ENCODE results near the gene TMIE.

TMIE gene

DNA sequence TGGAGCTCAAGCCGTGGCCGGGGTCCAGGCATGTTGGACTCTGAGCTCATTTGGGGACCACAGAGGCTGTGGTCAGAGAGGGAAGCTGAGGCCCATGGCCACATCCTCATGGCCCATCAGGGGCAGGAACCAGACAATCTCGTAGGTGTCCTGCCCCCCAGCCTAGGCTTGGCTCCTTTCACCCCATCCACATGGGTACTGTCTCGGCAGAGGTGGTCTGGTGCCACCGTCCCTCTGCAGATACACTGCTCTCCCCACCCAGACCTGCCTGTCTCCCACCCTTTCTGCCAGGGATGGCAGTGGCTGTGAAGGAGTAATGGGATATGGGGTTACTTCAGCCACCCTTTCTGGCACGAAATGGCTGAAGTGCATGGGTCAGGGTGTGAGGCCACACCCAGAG lies 8.5 kb downstream of the TMIE start:
- no peak for DNase-seq

DNA sequence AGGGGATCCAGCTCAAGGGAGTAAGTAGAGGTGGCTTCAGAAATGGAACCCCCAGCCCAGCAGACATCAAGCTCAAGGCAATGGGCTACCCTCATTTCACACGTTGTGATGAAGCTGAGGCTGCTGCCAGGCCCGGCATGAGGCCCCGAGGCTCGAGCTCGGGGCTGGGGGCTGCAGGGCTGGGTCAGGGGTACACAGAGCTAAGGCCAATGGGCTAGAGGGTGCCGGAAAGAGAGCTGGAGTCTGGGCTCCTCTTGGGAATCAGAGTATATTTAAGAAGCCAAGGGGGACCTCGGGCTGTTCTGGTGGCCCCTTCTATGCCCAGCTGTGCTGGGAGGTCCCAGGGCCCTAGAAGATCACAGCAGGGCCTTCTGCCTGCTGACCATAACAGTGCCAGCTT lies 9.0 kb downstream of the TMIE start:
- no peak for DNase-seq

GRCh38 chr3:46710671-46711295 lies 9.6 kb downstream of the TMIE start:
- DNase-seq, result no peak

- no peak for DNase-seq
Measured at GRCh38 chr3:46711305-46711704, 10.1 kb downstream of the TMIE start.

DNA sequence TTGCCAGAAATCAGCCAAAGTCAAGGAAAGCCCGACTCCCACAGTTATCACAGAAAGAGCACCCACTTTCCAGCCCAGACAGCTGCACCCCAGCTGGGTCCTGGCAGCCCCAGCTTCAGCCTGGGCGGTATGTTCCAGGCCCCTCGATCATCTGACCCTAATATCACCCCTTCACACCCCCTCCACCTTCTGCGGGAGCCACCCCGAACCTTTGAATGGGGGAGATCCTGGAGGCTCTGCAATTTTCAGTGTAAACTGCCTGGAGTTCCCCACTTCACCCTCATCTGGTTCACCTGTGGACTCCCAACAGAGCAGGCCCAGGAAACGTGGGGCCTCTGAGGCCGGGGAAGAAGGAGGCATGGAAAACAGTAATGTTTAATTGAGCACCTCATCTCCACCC lies 10.6 kb downstream of the TMIE start:
- no peak for DNase-seq

- no peak for DNase-seq
Measured at GRCh38 chr3:46712191-46713049, 11.2 kb downstream of the TMIE start.

DNA sequence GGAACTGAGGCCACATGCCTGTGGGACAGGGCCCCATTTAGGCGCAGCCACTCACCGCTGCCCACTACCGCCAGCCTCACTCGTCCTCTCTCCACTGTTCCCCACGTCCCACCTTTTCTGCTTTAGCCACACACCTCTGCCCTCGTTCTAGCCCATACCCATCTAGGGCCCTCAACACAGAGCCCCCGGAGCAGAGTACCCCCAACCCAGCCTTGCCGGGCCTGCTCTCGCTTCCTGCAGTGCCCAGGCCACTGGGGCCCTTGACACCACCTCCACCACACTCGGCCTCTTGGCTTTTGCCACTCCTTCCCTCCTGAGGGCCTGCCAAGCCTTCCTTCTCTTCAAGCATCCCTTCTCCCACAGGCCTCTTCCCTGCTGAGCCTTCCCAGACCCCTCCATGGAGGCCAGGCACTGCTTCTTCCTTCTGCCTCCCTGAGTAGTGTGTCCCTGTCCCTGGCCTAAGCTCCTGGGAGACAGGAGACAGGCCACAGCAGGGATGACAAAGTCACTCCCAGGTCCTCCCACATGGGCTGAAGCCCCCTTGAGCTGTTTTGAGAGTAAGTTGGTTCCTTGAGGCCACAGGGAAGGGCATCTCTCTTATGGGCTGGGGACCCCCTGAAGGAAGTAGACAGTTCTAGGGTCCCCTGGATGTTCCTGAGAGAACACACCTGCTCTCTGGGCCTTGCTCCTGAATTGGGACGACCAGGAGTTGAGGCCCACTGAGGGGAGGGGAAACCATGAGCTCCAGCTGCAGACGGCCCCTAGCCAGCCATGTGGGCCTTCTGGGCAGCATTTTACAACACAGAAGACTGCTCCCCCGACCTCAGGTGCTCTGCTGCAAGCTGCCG lies 12.1 kb downstream of the TMIE start:
- DNase-seq, result no peak

DNA sequence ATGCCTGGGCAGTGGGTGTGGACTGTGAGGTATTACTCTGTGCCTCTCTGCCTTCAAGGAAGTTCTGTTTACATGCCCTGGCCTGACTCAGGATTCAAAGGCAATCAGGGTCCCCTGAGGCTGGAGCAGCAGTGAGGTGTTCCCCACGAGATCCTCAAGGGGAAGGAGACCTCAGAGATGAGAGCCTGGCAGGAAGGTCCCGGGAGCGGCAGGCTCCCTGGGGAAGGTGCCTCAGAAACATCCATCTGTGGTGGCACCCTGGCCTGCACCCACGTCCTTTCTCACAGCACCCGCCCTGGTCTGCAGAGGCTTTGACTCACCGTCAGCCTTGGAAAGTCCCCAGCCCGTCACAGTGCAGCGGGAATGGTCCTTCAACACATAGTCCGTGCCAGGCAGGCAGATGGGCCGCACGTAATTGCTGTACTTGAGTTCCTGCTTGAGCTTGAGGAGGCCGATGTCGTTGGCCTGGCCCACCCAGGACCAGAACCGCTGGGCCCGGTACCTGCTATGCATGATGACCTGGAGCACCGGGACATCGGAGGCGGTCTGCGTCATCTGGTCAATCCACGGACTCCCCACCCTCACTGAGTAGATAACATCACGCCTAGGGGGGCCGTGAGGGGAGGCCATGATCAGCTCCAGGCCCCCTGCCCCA lies 12.8 kb downstream of the TMIE start:
- no peak for DNase-seq

GRCh38 chr3:46714728-46715506 lies 13.7 kb downstream of the TMIE start:
- peak; percentile 2 for DNase-seq

DNA sequence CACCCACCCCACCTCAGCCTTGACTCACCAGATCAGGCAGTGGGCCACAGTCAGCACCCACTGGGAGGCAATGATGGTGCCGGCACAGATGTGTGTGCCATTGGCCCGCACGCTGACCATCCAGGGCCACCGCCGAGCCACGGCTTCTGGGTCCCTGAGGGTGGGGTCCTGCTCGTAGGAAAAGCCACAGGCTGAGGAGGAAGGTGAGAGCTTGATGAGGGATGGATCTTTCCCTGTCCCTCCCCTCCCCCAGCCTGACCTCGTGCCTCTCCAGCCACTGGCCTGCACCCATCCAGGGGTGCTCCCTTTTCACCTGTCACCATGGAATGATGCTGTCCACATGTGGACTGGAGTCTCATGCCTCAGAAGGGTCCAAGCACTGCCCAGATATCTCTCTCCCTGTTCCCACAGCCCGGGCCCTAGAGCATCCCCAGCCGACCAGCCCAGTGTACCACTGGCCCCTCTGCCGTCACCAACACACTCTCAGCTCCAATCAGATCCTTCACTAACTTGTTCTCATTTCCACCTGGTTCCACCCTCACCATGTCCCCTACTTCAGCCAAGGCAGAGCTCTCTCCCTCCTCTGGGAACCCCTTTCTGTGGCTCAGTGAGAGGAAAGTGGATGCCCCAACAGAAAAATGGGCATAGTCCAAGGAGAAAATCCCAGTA lies 14.4 kb downstream of the TMIE start:
- DNase-seq, result peak; percentile 1

GRCh38 chr3:46716461-46717441 lies 15.6 kb downstream of the TMIE start:
- no peak for DNase-seq

DNA sequence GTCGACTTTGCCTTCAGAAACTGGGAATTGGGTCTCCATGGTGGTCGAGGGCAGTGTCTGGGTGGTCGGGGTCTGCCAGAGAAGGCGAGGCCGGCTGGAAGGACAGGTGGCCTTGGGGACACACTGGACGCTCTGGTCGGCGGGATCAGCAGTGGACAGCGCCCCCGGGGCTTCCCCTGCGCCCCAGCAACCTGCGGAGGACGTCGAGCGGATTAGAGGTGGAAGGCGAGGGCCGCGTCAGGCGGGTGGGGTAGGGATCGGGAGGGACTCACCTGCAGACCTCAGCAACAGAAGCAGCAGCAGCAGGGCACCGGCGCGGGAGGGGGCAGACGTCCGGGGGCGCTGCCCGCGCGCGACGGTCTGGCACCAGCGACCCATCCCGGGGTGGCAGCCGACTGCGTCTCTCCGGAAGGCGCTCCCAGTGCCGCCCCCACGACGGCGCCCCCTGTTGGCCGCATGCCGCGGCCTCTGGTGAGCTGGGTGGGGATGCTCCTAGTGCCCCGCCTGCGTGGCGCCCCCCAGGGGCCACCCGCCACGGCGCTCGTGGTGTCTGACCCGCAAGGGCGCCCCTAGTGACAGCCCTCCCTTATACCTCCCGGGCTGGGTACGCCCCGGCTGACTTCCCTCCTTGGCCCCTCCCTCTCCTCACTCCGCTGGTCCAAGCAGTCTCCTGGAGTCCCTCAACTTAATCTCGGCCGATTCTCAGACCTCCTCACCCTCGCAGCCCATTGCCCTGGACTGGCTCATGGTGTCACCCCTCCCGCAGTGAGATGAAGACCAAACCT lies 16.4 kb downstream of the TMIE start, which contains the start of gene PRSS50:
TSS of gene PRSS50 (minus strand) at position 423 of the 785 bp plus-strand sequence. CDS start at position 378, 45 bp downstream.
- no peak for DNase-seq

GRCh38 chr3:46719044-46719565 lies 17.9 kb downstream of the TMIE start:
- no peak for DNase-seq

DNA sequence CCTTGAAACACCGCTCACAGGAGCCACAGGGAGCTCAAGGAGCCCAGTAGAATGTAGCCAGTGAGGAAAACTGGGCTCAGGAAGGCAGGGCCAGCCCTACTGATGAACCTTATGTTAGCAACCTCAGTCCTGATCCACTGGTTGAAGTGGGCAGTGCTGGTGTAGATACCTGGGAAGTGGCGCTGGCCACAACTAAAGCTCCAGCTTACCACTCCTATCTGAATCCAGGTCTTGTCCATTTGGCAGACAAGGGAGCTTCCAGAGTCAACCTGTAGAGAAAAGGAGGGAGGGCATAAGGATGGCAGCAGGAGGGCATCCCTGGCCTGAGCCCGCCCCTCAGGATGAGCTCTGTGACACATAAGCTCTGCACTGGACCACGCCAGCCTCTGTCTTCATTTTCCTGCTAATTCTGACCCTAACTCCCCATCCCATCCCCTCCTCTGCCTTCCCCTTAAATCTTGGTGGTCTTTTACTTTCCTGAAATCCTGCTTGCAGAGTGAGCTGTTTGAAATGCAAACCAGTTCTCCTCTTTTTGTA lies 18.6 kb downstream of the TMIE start:
- DNase-seq, result no peak

DNA sequence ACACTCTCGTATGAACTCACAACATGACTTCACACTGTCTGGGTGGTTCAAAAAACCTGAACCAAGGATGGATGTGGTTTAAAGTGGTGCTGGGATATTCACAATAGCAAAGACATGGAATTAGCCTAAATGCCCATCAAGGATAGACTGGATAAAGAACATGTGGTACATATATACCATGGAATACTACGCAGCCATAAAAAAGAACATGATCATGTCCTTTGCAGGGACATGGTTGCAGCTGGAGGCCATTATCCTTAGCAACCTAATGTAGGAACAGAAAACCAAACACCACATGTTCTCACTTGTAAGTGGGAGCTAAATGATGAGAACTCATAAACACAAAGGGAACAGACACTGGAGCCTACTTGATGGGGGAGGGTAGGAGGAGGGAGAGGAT lies 19.8 kb downstream of the TMIE start:
- DNase-seq, result no peak

DNA sequence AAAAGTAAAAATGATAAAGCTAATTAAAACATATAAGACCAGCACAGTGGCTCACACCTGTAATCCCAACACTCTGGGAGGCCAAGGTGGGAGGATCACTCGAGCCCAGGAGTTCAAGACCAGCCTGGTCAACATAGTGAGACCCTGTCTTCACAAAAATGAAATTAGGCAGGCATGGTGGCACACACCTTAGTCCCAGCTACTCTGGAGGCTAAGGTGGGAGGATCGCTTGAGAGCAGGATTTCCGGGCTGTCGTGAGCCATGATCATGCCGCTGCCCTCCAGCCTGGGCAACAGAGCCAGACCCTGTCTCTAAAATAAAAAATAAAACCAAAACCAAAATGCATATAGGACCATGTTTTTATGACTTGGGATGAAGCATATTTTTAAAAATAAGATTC lies 21.3 kb downstream of the TMIE start:
- no peak for DNase-seq

DNA sequence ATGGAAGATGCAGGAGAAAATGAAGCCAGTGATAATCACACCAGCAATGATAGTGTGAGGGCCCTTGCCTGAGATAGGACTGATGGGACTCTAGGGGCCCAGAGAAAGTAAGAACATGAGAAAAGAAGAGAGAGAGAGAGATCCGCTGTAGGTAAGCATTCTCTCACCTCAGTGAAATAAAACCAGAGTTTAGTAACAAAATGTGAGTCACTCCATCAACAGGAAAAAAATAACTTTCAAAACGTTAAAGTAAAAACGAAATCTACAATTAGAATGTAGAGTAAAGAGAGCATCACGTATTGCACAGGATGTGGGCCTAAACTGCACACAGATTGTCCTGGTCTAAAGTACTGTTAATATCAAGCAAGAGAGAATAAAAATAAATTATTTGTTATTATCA lies 23.2 kb downstream of the TMIE start:
- DNase-seq, result no peak

GRCh38 chr3:46725621-46726314 lies 24.6 kb downstream of the TMIE start:
- DNase-seq, result no peak
